ENCODE data around the gene TMEM92.

GRCh38 chr17:50322271-50322670 is 48.0 kb downstream of the TMEM92 start:
- no peak for TF ChIP-seq CTCF (conservative IDR thresholded peaks at IDR 0.05; ENCODE audit: low read depth, low read length)
- TF ChIP-seq EZH2 (IDR thresholded peaks at IDR 0.05; ENCODE audit: low read length, unreplicated experiment) = no peak
- no peak for TF ChIP-seq EZH2phosphoT487 (IDR thresholded peaks at IDR 0.05; ENCODE audit: borderline replicate concordance, low read length)
